HG03159 (cell line): ENCODE measurements around the gene ARHGDIB.

Source experiments
- ATAC-seq: cut with Tn5 transposase; IDR thresholded peaks from one replicate; pipeline ENCODE4 v1.9.1; 2021; ENCODE audit warnings: mild to moderate bottlenecking, moderate library complexity; ENCODE audit not compliant: unreplicated experiment

Gene ARHGDIB

GRCh38 chr12:14934511-14934910 lies 26.9 kb downstream of the ARHGDIB start:
- no peak for ATAC-seq

GRCh38 chr12:14931791-14932560 lies 29.4 kb downstream of the ARHGDIB start:
- ATAC-seq: no peak

GRCh38 chr12:14931359-14931758 lies 30.0 kb downstream of the ARHGDIB start:
- ATAC-seq: no peak

- ATAC-seq: no peak
These were observed 31.1 kb downstream of the ARHGDIB start for GRCh38 chr12:14930299-14930698.

- ATAC-seq: no peak
These were observed 32.5 kb downstream of the ARHGDIB start for GRCh38 chr12:14928931-14929330.

GRCh38 chr12:14927267-14927666 lies 34.1 kb downstream of the ARHGDIB start:
- no peak for ATAC-seq

GRCh38 chr12:14924541-14924940 lies 36.9 kb downstream of the ARHGDIB start:
- ATAC-seq: no peak

- ATAC-seq: no peak
These were observed 37.5 kb downstream of the ARHGDIB start for GRCh38 chr12:14923944-14924343.

- no peak for ATAC-seq
These were observed 40.2 kb downstream of the ARHGDIB start for GRCh38 chr12:14921218-14921617.

GRCh38 chr12:14920475-14921126 lies 40.8 kb downstream of the ARHGDIB start:
- no peak for ATAC-seq

GRCh38 chr12:14919455-14919854 lies 41.9 kb downstream of the ARHGDIB start:
- ATAC-seq: no peak

- no peak for ATAC-seq
These were observed 45.7 kb downstream of the ARHGDIB start for GRCh38 chr12:14915736-14916135.

GRCh38 chr12:14913381-14913781 lies 48.0 kb downstream of the ARHGDIB start:
- ATAC-seq: no peak

- no peak for ATAC-seq
These were observed 50.3 kb downstream of the ARHGDIB start for GRCh38 chr12:14911131-14911530.

GRCh38 chr12:14910090-14910915 lies 51.1 kb downstream of the ARHGDIB start:
- no peak for ATAC-seq

GRCh38 chr12:14907953-14908352 lies 53.4 kb downstream of the ARHGDIB start:
- no peak for ATAC-seq

- ATAC-seq: no peak
These were observed 55.3 kb downstream of the ARHGDIB start for GRCh38 chr12:14906114-14906513.

- no peak for ATAC-seq
These were observed 56.0 kb downstream of the ARHGDIB start for GRCh38 chr12:14905269-14906004.

GRCh38 chr12:14904854-14905253 lies 56.5 kb downstream of the ARHGDIB start:
- no peak for ATAC-seq

GRCh38 chr12:14903386-14904098 lies 57.9 kb downstream of the ARHGDIB start:
- no peak for ATAC-seq
